ENCODE data around the gene C1orf94.

GRCh38 chr1:34250342-34250741, 73.6 kb downstream of the C1orf94 start:
- TF ChIP-seq POLR2A (IDR thresholded peaks at IDR 0.05) (no peak), CTCF (IDR thresholded peaks at IDR 0.05) (no peak)
